ENCODE results near the gene NLRC4. TPM values are rescaled to one million over a fixed set of nuclear protein-coding genes. Genes with fewer than 3 reads are reported as not detected.

NLRC4 gene
- total and polyA plus RNA-seq, 2 of the 4 experiments (the other 2 are of a cell fraction), result not detected

- no peak for ATAC-seq (ENCODE audit: low read depth)
- 100% methylated on average over 1 of the region's 2 CpGs; no CpG with 5 or more reads in 1 of the 2 experiments for WGBS, 2 experiments (ENCODE audit: extremely low coverage in 2 of 2, insufficient read length in 1 of 2)
- dilution Hi-C loops (cut with HindIII; ENCODE audit: low sequenced_read_pairs, unreplicated experiment), result no loop called here
Measured at GRCh38 chr2:32291746-32292145, 27.1 kb upstream of the NLRC4 start.

More at GRCh38 chr2:32291746-32292145, 27.1 kb upstream of the NLRC4 start:
- Histone ChIP-seq H4K5ac (ENCODE audit: low read depth, low read length) (no peak overlapping the region), H3K79me1 (ENCODE audit: low read depth in 1 of 2, low read length in 2 of 2) (peaks cover 22 to 27% of the 10 kb centered on the region in 2 experiments), H3K4me2 (ENCODE audit: low read depth, low read length) (no peak overlapping the region), H3K9me1 (ENCODE audit: insufficient read depth, low read length) (peaks cover 3% of the 10 kb centered on the region), H3K9ac (ENCODE audit: low read depth, low read length) (no peak overlapping the region), H3K56ac (ENCODE audit: extremely low read depth, insufficient read depth, low read length) (no peak overlapping the region), H4K20me1 (ENCODE audit: insufficient read depth, low read length) (no peaks in the 10 kb centered on the region; the same call in 1 of the 2 replicates), H3K27me3 (ENCODE audit: control insufficient read depth, insufficient read depth, low read length) (no peaks in the 10 kb centered on the region), H2AK9ac (replicated peaks; ENCODE audit: low read depth, low read length, poor library complexity) (no peak overlapping the region), H3K4me3 (ENCODE audit: insufficient read depth, low read depth, low read length) (no peak overlapping the region), H2AK5ac (ENCODE audit: low read depth, low read length) (no peak overlapping the region), H3K14ac (replicated peaks; ENCODE audit: low read depth, low read length) (no peak overlapping the region), H4K91ac (ENCODE audit: insufficient read depth, low read depth, low read length) (no peak overlapping the region), H3K4ac (ENCODE audit: low read depth, low read length) (no peak overlapping the region), H2BK15ac (ENCODE audit: low read depth, low read length) (no peak overlapping the region), H2AFZ (replicated peaks; ENCODE audit: low read length, poor library complexity) (no peak overlapping the region), H3K4me1 (ENCODE audit: control insufficient read depth, insufficient read depth, low read length) (peaks cover 5% of the 10 kb centered on the region; the same call in 1 of the 2 replicates), H4K8ac (ENCODE audit: low read depth in 2 of 2, low read length in 2 of 2) (no peak overlapping the region), H2BK20ac (ENCODE audit: low read depth, low read length) (no peak overlapping the region), H3K27ac (ENCODE audit: insufficient read depth, low read length) (no peak overlapping the region), H3K36me3 (ENCODE audit: control insufficient read depth, insufficient read depth, low read length) (peaks cover 7% of the 10 kb centered on the region; the same call in 1 of the 2 replicates), H3K18ac (ENCODE audit: low read depth, low read length) (no peak overlapping the region), H3K23ac (ENCODE audit: low read depth, low read length) (no peak overlapping the region), H2BK120ac (ENCODE audit: low read depth, low read length) (no peak overlapping the region), H2BK5ac (ENCODE audit: low read depth, low read length, poor library complexity, severe bottlenecking) (peak overlapping the region; percentile 35), H3K9me3 (ENCODE audit: control insufficient read depth, insufficient read depth, low read length) (no peaks in the 10 kb centered on the region)
- BruUV-seq (replicated peaks), result no TSS peak
- ChIA-PET POLR2A (ENCODE audit: unreplicated experiment) (no interaction called here), CTCF (no interaction called here)
- no peak for TF ChIP-seq CHD1 (IDR thresholded peaks at IDR 0.05; ENCODE audit: low read depth, low read length)
- TF ChIP-seq MAZ (IDR thresholded peaks at IDR 0.05; ENCODE audit: borderline replicate concordance, low read depth, low read length), result no peak
- TF ChIP-seq MAFK (IDR thresholded peaks at IDR 0.05; ENCODE audit: low read depth, low read length), result no peak
- no peak for TF ChIP-seq RFX5 (IDR thresholded peaks at IDR 0.05; ENCODE audit: low read depth, low read length)
- no peak for DNase-seq
- in situ Hi-C loops (cut with MboI; ENCODE audit: low sequenced_read_pairs) (no loop called here), intact Hi-C loops (cut with micrococcal nuclease) (no loop called here)
